GM18870 (cell line): ENCODE measurements around the gene RSPO3.
"Not testable (repeated sequence)": the region's sequence is repeated elsewhere in the genome, so short reads cannot be mapped to it uniquely, and the experiment has no call there.

Experiments used
- ATAC-seq: cut with Tn5 transposase; IDR thresholded peaks from one replicate; pipeline ENCODE4 v1.9.1; 2021; ENCODE audit warnings: moderate library complexity; ENCODE audit not compliant: unreplicated experiment

RSPO3 gene, protein sequence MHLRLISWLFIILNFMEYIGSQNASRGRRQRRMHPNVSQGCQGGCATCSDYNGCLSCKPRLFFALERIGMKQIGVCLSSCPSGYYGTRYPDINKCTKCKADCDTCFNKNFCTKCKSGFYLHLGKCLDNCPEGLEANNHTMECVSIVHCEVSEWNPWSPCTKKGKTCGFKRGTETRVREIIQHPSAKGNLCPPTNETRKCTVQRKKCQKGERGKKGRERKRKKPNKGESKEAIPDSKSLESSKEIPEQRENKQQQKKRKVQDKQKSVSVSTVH

DNA sequence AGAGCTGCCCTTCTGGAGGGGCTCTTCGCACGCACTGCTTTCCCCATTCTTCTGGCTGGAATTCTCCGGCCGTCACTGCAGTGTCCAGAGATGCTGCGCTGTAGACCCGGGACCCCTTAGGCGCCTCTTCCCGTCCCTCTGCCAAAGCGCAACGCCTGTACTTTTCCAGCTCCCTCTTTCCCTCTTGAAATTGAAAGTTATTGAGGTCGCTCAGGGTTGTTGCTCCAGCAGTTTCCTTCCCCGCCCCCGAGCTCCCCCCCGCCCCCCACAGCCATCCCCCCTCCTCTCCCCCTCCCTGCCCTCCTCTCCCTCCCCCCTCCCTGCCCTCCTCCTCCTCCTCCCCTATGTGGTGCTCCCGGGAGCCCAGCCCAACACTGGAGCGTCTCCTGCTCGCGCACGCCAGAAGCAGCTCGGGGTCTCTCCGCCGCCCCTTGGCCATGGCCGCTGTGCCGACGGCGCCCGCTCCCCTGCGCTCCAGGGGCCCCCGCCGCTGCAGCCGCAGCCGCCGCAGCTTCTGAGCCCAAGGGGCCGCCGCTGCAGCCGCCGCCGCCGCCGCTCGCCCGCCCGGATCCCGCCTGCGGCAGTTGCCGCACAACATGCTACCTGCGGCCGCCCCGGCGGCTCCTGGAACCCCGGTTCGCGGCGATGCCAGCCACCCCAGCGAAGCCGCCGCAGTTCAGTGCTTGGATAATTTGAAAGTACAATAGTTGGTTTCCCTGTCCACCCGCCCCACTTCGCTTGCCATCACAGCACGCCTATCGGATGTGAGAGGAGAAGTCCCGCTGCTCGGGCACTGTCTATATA lies at the start of gene RSPO3:
Gene RSPO3, plus strand, starts transcription at position 374 of the 804 bp plus-strand sequence. CDS start 522 bp downstream, outside the sequence.
- no peak for ATAC-seq

DNA sequence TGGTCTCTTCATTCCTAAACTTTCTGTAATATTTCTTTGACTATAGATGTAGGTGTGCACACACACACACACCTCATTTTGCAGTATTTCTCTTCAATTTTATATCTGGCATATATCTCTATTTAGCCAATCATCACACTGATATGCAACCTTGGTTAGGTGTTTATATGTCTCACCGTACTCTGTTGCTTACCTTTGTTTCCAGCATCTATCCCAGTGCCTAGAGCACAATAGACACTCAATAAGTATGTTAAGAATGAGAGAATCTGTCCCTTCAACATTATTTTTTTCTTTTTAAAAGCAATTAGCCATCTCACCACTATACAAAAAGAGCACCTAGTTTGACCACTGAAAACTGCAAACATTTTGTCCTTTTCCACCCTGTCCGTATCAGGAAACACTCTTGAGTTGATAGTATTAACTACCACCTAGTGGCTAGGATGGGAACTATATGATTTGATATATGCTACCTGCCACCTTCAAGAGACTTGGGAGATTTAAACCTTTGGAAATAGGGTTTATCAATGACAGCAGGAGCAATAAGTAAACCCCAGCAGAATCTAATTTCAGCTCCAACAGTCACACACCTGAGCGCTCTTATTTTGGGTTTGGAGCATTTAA lies 48.7 kb upstream of the RSPO3 start:
- peak; percentile 62 for ATAC-seq

DNA sequence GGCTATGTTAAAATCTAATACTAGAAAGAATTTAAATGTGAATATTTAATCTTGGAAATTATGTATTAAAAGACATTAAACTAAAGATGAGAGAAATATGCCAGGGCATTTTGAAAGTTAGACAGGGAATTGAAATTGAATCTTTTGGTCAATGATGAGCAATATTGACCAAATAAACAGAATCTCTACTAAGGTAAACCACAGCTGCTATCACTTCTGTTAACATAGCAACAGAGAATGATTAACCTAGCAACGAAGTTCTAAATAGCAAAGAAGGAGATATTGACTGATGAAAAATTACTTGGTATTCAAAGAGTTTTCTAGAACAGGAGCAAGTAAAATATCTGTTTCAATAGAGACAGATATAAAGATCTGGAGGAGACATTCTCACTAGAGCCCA lies 45.2 kb upstream of the RSPO3 start:
- peak; percentile 75 for ATAC-seq

DNA sequence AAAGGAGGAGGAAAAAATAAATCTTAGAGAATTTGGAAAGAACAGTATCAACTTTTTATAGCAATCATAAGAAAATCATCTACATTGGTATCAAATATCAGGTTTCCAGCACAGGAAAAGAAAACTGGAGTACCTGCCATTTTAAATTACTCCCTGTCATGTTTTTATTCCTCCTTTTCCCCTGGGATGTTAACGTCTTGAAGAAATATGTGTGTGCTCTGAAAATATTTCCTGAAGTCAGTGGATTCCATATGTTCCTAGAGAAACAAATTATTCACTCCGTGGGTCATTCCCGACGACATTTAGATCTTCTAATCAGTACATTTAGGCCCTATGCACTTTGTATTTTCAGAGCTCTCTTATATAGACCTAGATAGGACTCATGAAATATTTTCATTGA lies 42.0 kb upstream of the RSPO3 start:
- no peak for ATAC-seq

DNA sequence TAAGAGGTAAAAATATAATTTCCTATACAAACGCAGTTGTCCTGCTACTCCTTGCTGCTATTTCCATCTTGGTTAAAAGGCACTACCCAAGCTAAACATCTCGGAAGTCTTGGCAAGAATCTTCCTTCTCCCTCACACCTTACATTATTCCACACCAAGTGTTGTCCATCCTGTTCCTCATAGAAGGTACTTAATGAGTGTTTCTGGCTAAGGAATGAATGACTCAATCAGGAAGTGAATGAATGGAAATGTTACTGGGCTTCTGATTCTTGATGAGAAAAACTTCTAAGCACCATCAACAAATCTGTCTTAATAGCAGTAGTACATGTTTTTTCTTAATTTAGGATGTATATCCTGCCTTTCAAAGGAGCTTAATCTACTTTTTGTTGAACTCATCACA lies 40.6 kb upstream of the RSPO3 start:
- ATAC-seq, result no peak

DNA sequence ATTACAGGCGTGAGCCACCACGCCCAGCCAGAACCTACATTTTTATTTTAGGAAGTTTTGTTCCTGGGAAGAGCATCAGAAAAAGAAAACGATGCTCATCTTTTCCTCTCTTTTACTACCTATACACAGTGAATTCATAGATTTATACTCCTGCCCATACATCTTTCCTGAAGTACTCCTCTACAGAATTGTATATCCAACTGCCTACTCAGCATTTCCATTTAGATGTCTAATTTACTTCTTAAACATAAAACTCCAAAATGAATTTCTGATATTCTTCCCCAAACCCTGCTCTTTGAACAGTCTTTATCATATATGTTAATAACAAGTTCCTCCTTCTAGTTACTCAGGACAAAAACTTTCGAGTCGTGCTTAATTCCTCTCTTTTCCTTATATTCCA lies 39.8 kb upstream of the RSPO3 start:
- ATAC-seq, result no peak

DNA sequence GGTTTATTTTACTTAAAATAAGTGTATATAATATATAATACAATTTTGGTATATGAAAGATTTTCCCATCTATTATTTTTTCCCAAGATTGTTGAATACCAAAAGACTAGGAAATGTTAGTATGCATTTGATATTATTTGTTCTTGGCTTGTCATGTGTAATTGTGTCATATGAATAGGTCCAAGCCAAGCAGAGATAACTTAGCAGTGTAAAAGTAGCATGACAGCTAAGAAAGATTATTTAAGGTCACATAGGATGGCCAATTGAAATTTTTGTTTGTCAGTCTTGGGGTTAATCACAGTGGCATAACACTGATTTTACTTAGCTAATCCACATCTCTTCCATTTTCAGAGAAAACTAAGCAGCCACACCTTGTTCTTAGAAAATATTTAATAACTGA lies 38.8 kb upstream of the RSPO3 start:
- no peak for ATAC-seq

DNA sequence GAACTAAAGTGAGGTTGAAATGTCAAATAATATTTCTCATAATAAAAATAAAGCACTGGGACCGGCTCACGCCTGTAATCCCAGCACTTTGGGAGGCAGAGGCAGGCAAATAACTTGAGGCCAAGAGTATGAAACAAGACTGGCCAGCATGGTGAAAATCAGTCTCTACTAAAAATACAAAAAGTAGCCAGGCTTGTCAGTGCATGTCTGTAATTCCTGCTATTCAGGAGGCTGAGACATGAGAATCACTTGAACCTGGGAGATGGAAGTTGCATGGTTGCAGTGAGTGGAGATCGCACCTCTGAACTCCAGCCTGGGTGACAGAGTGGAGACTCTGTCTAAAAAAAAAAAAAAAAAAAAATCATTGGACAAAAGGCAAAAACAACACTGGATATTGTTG lies 38.4 kb upstream of the RSPO3 start:
- no peak for ATAC-seq

DNA sequence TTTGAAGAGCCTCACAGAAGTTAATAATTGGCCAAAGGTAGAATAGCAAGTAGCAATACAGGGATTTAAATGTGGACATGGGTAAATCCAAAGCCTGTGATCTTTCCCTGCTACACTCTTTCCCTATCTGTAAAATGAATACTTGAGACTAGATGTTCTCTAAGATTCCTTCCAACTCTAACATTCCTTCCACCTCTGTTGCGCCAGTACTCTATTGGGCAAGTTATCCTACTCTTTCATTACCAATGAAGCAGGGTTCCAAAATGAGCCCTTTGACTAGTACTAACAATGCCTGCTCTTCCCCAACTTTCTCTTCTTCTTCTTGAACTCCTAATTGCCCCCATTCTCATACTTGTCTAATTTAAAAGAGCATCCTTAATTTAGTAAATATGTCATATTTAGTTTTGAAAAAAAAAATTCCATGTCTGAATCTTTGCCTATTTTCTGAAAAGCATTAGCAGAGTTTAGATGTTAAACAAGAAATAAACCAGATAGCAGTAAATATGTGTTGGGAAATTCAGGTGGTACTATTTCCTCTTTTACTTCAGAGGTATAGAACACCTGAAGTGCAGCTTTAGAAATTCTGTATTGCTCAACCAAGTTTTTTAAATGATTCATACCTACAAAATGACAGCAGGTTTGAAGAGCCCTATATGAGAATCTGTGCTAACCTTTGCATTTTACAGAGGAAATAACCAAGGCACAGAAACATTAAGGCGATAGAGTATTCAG lies 35.1 kb upstream of the RSPO3 start:
- no peak for ATAC-seq

DNA sequence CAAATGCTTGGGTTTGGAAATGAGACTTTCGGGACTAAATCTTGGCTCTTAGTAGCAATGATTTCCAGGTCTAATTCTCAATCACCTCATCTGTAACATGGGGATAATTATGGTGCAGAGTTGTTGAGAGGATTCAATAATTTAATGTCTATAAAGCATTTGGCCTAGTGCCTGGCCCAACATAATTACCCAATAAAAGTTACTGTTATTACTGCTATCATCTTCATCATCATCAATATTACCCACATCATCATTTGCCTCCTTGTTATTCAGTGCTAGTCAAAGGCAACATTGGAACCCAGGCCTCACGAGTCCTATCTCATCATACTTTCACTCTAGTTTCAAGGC lies 34.5 kb upstream of the RSPO3 start:
- no peak for ATAC-seq

DNA sequence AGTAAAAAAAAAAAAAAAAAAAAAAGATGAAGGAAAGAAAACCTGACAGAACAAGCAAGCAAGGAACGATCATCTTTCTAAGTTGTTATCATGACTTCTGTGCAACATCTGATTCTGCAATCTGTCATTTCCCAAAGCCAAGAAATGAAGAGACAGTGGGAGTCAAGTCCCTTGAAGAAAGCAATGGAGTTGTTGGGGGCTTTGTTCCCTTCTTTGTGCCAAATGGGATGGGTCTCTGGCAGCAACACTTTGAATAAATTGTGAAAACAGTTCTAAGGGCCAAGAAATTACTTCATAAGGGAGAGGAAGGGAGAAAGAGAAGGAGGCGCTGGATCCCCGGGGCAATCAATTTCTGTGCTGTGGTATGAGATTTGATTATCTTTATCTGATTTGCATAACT lies 33.3 kb upstream of the RSPO3 start:
- ATAC-seq, result no peak

DNA sequence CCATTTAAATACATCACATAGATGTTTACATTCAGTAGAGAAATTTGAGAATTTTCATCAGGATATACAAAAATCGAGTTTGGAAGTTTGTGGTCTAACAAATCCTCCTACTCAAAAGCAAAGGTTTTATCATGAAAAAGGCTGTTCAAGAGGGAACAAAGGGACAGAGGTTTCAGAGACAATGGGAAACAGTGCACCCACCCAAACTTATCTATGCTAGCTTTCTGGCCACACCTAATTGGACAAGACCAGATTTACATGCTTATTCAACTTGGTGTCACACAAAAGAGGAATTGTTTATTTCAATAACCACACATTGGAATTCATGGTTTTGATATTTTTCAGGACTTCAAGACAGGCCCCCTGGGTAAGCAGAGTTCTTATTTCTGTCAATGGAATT lies 28.4 kb upstream of the RSPO3 start:
- no peak for ATAC-seq

DNA sequence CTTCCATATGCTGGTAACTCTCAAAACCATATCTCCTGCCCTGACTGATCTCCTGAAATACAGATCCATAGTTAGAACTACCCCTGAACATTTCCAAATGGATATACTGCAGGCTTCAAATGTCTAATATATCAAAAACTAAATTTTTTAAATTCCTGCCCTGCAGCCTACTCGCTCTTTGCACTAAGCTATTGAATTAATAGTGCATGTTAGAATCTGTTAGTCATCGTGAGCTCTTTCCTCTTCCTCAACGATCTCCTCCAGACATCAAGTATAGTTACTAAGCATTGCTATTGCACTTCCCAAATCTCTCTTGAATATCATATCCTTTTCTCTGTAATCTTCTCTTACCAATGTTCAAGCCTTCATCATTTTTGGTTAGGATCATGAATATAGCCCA lies 26.0 kb upstream of the RSPO3 start:
- no peak for ATAC-seq

DNA sequence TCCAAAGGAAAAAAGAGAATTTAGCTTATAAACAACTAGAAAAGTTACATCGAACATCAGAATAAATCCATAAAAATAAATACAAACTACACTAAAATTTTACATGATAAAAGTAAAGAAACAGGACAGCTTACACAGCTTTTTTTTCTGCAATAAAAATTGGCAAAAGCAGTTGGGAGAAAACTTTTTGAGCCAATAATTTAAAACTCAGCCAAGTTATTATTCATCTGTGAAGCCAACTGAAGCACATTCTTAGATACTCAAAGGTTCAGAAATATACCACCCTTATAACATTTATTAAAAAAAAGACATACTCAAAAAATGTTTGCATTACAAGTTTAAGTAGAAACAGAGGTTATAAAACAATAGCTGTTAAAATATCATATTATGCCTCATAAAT lies 23.7 kb upstream of the RSPO3 start:
- no peak for ATAC-seq

DNA sequence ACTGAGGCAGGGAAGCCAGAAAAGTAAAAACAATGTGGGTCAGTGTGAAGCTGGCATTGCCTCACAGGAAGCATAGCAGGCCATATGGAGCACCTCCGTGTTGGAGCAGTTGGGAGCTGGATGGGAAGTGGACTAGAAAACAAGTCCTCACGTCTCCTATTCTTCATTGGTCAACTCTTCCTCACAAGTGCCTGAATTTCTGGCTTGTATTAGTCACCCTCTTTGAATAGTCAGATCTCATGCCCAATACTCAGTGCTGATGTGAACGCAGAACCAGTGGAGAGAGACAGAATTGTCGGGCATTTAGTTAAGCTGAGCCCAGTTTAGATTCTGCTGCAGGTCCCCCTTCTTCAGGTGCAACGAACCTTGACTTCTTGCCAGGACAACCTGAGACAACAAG lies 22.3 kb upstream of the RSPO3 start:
- ATAC-seq, result no peak

DNA sequence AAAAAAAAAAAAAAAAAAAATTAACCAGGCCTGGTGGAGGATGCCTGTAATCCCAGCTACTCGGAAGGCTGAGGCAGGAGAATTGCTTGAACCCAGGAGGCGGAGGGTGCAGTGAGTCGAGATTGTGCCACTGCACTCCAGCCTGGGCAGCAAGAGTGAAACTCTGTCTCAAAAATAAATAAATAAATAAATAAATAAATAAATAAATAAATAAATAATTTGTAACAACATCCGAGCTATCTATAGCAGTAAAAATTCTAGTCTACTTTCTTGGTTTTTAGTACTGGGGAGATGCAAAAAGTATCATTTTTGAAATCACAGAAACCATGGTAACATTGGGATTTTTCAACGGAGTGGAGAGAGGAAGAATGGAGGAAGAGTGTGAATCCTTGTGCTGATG lies 21.0 kb upstream of the RSPO3 start:
- ATAC-seq, result not testable (repeated sequence)

DNA sequence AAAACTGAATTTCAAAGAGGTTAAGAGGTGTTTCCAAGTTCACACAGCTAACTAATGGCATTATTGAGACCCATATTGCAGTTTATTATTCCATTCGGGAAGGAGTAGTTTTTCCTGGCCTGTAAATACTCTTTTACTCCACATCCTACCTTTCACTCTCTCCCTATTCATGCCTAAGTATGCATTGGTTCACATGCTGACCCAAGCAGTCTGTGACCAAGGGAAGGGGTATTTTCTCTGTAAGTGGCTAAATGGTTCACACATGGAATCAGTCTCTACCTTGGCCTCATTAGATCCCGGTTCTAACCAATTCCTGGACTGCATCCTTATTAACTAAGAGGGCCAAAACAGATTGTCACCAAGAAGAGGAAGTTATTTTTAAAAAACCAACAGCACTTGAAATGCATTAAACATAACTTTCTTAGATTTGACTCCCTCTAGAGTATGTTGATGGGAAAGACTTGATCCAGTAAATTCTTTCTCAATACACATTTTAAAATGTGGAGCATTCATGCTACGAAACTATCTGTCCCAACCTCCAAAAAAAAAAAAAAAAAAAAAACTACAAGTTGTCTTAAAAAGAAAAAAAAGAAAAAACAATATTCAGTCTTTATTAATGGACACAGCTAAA lies 17.8 kb upstream of the RSPO3 start:
- ATAC-seq, result no peak

DNA sequence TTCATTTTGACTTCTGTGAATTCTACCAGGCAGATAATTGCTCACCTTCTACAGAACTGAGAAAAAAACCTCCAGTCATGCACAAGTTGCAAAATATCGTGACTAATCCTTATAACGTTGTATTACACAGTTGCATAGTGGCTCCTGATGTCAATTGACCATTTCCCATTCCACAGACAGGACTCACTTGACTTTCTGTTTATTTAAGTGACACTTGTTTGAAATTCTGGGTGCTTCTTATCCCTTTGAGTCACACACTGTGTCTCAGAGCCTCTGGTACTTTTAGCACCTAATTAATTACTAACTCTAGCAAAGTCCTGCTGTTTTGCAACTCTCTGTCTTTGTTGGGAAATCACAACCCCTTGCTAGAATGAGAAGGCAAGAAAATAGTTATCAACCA lies 16.2 kb upstream of the RSPO3 start:
- ATAC-seq, result no peak

DNA sequence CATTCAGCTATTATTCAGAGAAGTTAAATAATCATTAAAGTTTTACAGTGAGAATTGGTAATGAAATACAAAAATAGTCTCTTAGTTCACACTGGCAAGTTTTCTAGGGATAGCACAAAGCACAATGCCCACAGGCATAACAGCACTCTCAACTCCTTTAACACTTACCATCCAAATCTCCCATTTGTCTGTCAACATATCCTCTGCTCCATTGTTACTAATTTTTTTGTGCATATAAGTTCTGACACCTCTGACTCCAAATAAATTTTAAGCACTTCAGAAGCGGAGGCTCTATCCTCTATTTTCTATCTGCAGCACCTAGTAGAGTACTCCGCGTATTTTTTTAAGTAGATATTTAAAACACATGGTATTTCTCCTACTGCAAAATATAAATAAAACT lies 15.6 kb upstream of the RSPO3 start:
- no peak for ATAC-seq

DNA sequence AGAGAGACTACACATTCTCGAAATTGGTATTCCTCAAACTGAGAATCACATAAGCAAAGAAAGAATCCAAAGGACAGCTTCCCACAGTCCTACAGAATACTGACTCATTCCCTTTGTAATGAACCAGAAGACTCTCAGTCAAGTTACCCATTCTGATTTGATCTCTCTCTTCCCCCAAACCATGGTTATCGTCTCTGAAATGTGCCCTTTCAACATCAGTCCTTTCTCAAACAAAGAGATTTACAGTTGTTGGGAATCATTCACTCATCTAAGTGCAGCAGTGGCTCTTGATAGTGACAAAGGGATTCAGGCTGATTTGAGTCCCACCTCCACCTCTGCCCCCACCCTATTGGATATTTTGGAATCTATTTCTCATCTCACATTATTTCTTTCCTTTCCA lies 15.0 kb upstream of the RSPO3 start:
- no peak for ATAC-seq

DNA sequence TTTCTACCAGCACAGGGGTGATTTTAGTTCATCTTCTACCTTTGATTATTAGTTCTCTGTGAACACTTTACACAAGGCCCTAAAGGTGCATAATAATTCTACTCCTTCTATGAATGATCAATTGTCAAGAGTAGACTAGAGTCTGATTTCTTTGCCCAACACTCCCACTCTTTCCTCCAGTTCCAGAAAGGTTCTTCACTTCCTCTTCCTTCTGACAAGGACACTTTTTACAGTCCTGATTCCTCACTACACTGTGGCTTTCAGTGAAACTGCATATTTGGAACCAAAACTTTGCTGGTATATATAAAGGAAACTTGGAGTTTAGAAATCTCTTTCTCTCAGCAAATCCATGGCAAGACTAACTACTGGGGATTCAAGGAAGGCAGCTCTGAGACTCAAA lies 10.6 kb upstream of the RSPO3 start:
- peak; percentile 39 for ATAC-seq
